Astrocyte (in vitro differentiated cells and primary cell): Measurements from ENCODE around the gene LPAR3. TPM values are rescaled to one million over a fixed set of nuclear protein-coding genes. Genes with fewer than 3 reads are reported as not detected.

Experiments
- DNase-seq: peaks from one replicate; pipeline ENCODE4 v3.0.0-alpha.2; 2010; ENCODE audit warnings: low read depth
- FAIRE-seq: peaks from 2 replicates; lab custom pipeline; 2011; peaks lifted over from hg19 to GRCh38; lab: Jason Lieb, UNC
- H2AFZ ChIP-seq: 2 replicates; pipeline ENCODE4 v1.6.0; 2012; ENCODE audit warnings: low read depth, low read length, inconsistent platforms
- H3K27ac ChIP-seq: 2 replicates; pipeline ENCODE4 v1.5.1; 2011; ENCODE audit warnings: low read depth, low read length, inconsistent platforms
- H3K27me3 ChIP-seq: 2 replicates; pipeline ENCODE4 v1.6.0; 2011; ENCODE audit warnings: low read length, inconsistent platforms; ENCODE audit not compliant: insufficient read depth
- H3K36me3 ChIP-seq: 2 replicates; pipeline ENCODE4 v1.5.1; 2011; ENCODE audit warnings: low read length, inconsistent platforms; ENCODE audit not compliant: insufficient read depth
- H3K4me1 ChIP-seq: 2 replicates; pipeline ENCODE4 v1.5.1; 2011; ENCODE audit warnings: low read length, inconsistent platforms; ENCODE audit not compliant: insufficient read depth
- H3K4me2 ChIP-seq: 2 replicates; pipeline ENCODE4 v1.6.0; 2012; ENCODE audit warnings: low read length, inconsistent platforms
- H3K4me3 ChIP-seq: 2 replicates; pipeline ENCODE4 v1.5.1; 2011; ENCODE audit warnings: low read depth, mild to moderate bottlenecking, low read length, inconsistent platforms; ENCODE audit not compliant: insufficient read depth
- H3K79me2 ChIP-seq: 2 replicates; pipeline ENCODE4 v1.6.0; 2012; ENCODE audit warnings: mild to moderate bottlenecking, low read length, inconsistent platforms; ENCODE audit not compliant: insufficient read depth
- H3K9ac ChIP-seq: 2 replicates; pipeline ENCODE4 v1.6.0; 2012; ENCODE audit warnings: mild to moderate bottlenecking, low read length, inconsistent platforms
- H3K9me3 ChIP-seq: 2 replicates; pipeline ENCODE4 v1.5.1; 2012; ENCODE audit warnings: low read depth, mild to moderate bottlenecking, low read length, inconsistent platforms; ENCODE audit not compliant: insufficient read depth
- H4K20me1 ChIP-seq: 2 replicates; pipeline ENCODE4 v1.6.0; 2012; ENCODE audit warnings: low read length, inconsistent platforms; ENCODE audit not compliant: insufficient read depth
- H3K27ac Mint-ChIP-seq: one replicate; pipeline ENCODE4 v1.8.0; 2021; ENCODE audit warnings: mild to moderate bottlenecking, mixed read lengths; ENCODE audit not compliant: unreplicated experiment
- H3K27me3 Mint-ChIP-seq: one replicate; pipeline ENCODE4 v1.8.0; 2021; ENCODE audit warnings: low read depth, mixed read lengths; ENCODE audit not compliant: unreplicated experiment
- H3K36me3 Mint-ChIP-seq: one replicate; pipeline ENCODE4 v1.8.0; 2021; ENCODE audit warnings: low read depth, mixed read lengths; ENCODE audit not compliant: unreplicated experiment
- H3K4me1 Mint-ChIP-seq: one replicate; pipeline ENCODE4 v1.8.0; 2021; ENCODE audit warnings: low read depth, mixed read lengths; ENCODE audit not compliant: unreplicated experiment
- H3K4me3 Mint-ChIP-seq: one replicate; pipeline ENCODE4 v1.8.0; 2021; ENCODE audit warnings: mild to moderate bottlenecking, moderate library complexity, mixed read lengths; ENCODE audit not compliant: unreplicated experiment
- H3K9me3 Mint-ChIP-seq: one replicate; pipeline ENCODE4 v1.8.0; 2021; ENCODE audit warnings: mild to moderate bottlenecking, mixed read lengths; ENCODE audit not compliant: unreplicated experiment
- EZH2 ChIP-seq: IDR thresholded peaks from 2 replicates; pipeline ENCODE4 v1.6.1; 2012; ENCODE audit warnings: mild to moderate bottlenecking, low read length, inconsistent platforms; ENCODE audit not compliant: insufficient read depth
- total RNA-seq: library from RNA; stranded (reverse); gene quantifications from 2 replicates; pipeline ENCODE4 v1.2.1, GENCODE V29; 2021
- TF ChIP-seq, protein P1 (sequence below): IDR thresholded peaks from 2 replicates; pipeline ENCODE4 v1.5.1; 2011; ENCODE audit warnings: low read depth, mild to moderate bottlenecking, inconsistent platforms, low read length, moderate library complexity; ENCODE audit not compliant: insufficient read depth

The LPAR3 gene
- total RNA-seq, 1 donor from 2014 or later = 0.70 TPM

DNA sequence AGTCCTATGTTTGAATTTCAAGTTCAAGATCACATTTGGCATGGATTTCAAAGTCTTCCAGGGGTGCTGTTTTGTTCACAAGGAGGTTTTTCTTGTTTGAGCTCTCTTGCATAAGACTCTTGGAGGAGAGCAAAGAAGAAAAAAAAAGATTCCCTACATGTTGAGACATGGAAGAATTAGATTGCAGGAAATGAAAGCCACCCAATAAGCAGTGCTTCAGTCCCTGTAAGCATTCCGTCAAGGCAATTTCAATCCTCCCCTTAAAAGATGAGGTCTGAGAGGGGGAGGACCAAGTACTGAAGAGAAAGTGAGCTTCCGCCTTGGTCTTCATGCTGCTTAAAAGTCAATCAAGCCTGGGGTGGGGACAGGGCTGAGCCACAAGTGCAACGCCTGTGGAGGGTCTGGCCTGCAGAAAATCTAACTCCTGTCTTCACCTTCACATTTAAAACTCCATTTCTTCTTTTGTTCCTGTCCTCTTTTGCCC, 50.2 kb downstream of the LPAR3 start:
- no peak overlapping the region for H3K27ac ChIP-seq
- no peaks in the 10 kb centered on the region for H3K27me3 Mint-ChIP-seq
- no peak for FAIRE-seq

DNA sequence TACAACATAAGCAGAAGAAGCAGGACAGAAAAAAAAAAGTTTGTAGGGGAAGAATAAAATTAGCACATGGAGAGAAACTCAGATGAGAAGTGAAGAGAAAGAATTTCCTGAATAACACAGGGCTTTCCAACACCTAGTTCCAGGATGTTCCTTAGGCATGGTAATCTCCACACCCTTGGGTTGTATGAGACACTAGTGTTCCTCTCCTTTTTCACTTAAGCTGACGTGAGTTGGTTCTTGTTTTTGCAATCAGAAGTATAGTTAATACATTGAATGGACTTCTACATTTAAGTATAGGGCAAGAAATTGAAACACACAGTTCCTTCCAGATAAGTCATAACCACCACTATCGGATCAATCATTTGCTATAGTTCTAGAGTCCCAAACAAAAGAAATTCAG, 51.0 kb downstream of the LPAR3 start:
- Histone ChIP-seq H3K4me1 (peaks cover under 1% of the 10 kb centered on the region), H3K27me3 (no peaks in the 10 kb centered on the region), H3K9ac (no peak overlapping the region), H2AFZ (no peak overlapping the region), H3K27ac (no peak overlapping the region), H3K9me3 (no peaks in the 10 kb centered on the region), H3K4me3 (no peak overlapping the region), H4K20me1 (no peaks in the 10 kb centered on the region), H3K4me2 (no peak overlapping the region), H3K36me3 (no peaks in the 10 kb centered on the region), H3K79me2 (no peaks in the 10 kb centered on the region)
- H3K4me3 Mint-ChIP-seq = no peak overlapping the region
- H3K4me1 Mint-ChIP-seq = peaks cover 11% of the 10 kb centered on the region
- FAIRE-seq (no peak), DNase-seq (no peak)
- H3K27me3 Mint-ChIP-seq = no peaks in the 10 kb centered on the region
- H3K36me3 Mint-ChIP-seq = no peaks in the 10 kb centered on the region
- TF ChIP-seq, protein P1, sequence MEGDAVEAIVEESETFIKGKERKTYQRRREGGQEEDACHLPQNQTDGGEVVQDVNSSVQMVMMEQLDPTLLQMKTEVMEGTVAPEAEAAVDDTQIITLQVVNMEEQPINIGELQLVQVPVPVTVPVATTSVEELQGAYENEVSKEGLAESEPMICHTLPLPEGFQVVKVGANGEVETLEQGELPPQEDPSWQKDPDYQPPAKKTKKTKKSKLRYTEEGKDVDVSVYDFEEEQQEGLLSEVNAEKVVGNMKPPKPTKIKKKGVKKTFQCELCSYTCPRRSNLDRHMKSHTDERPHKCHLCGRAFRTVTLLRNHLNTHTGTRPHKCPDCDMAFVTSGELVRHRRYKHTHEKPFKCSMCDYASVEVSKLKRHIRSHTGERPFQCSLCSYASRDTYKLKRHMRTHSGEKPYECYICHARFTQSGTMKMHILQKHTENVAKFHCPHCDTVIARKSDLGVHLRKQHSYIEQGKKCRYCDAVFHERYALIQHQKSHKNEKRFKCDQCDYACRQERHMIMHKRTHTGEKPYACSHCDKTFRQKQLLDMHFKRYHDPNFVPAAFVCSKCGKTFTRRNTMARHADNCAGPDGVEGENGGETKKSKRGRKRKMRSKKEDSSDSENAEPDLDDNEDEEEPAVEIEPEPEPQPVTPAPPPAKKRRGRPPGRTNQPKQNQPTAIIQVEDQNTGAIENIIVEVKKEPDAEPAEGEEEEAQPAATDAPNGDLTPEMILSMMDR = no peak
- no peak for TF ChIP-seq EZH2
- H3K9me3 Mint-ChIP-seq = no peaks in the 10 kb centered on the region
- no peak overlapping the region for H3K27ac Mint-ChIP-seq

More for the DNA sequence above, 50.2 kb downstream of the LPAR3 start:
- no peaks in the 10 kb centered on the region for H3K27me3 ChIP-seq
- H3K4me1 ChIP-seq = peaks cover 9% of the 10 kb centered on the region
- peaks cover 16% of the 10 kb centered on the region for H3K4me1 Mint-ChIP-seq
- H2AFZ ChIP-seq = no peak overlapping the region
- TF ChIP-seq, protein P1 = no peak
- no peak for TF ChIP-seq EZH2
- DNase-seq = no peak
- no peak overlapping the region for H3K9ac ChIP-seq
- H3K27ac Mint-ChIP-seq = no peak overlapping the region
- H3K4me3 Mint-ChIP-seq = no peak overlapping the region
- H3K9me3 Mint-ChIP-seq = no peaks in the 10 kb centered on the region
- no peaks in the 10 kb centered on the region for H3K36me3 Mint-ChIP-seq
- no peaks in the 10 kb centered on the region for H3K79me2 ChIP-seq
- no peak overlapping the region for H3K4me3 ChIP-seq
- H3K9me3 ChIP-seq = no peaks in the 10 kb centered on the region
- H4K20me1 ChIP-seq = no peaks in the 10 kb centered on the region
- H3K4me2 ChIP-seq = no peak overlapping the region
- H3K36me3 ChIP-seq = no peaks in the 10 kb centered on the region

DNA sequence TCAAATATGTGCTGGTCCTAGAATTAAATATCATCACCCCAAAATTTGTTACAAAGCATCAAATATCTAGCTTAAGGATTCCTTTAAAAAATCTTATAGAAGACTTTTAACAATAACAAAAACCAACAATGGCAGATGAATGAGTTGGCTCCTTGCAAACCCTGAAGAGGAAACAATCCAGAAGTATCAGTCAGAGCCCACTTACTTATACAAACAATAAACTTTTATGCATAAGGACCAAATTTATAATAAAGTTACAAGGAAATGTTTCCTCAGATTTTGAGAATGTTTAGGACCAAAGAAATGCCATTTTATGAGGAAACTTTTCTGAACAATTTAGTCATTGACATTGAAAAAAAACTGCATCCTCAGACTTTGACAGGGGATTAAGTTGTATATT, 52.7 kb downstream of the LPAR3 start:
- H3K27me3 ChIP-seq = no peaks in the 10 kb centered on the region
- no peak for TF ChIP-seq EZH2
- TF ChIP-seq, protein P1 = no peak
- FAIRE-seq = no peak

More for the DNA sequence above, 52.7 kb downstream of the LPAR3 start:
- H3K9me3 ChIP-seq = no peaks in the 10 kb centered on the region
- Mint-ChIP-seq H3K9me3 (no peaks in the 10 kb centered on the region), H3K36me3 (no peaks in the 10 kb centered on the region), H3K27me3 (no peaks in the 10 kb centered on the region), H3K4me1 (peaks cover 5% of the 10 kb centered on the region), H3K4me3 (no peak overlapping the region), H3K27ac (no peak overlapping the region)
- no peaks in the 10 kb centered on the region for H3K4me1 ChIP-seq
- no peaks in the 10 kb centered on the region for H4K20me1 ChIP-seq
- no peak overlapping the region for H3K4me3 ChIP-seq
- no peak overlapping the region for H3K9ac ChIP-seq
- DNase-seq = no peak
- H3K4me2 ChIP-seq = no peak overlapping the region
- H3K79me2 ChIP-seq = no peaks in the 10 kb centered on the region
- no peak overlapping the region for H2AFZ ChIP-seq
- H3K27ac ChIP-seq = no peak overlapping the region
- H3K36me3 ChIP-seq = no peaks in the 10 kb centered on the region
